Testis (tissue), 3 donors: ENCODE data around the gene ITPKC. TPM values are rescaled to one million over a fixed set of nuclear protein-coding genes. Genes with fewer than 3 reads are reported as not detected.
A peak's percentile ranks its signal among the peaks of the same experiment; 100 is the strongest.

Experiments
- DNase-seq: peaks from one replicate; pipeline ENCODE4 v3.0.0-alpha.2; 2019
- H3K27ac ChIP-seq, 2 donors: fragments of 200-600 bp; sonication (generic); one replicate each; pipeline ENCODE4 v1.5.1; 2019
- H3K27me3 ChIP-seq: fragments of 200-600 bp; sonication (generic); one replicate; pipeline ENCODE4 v1.5.1; 2019
- H3K36me3 ChIP-seq: fragments of 200-600 bp; sonication (generic); one replicate; pipeline ENCODE4 v1.5.1; 2017; ENCODE audit warnings: low read depth; ENCODE audit errors: missing control alignments
- H3K4me1 ChIP-seq: fragments of 200-600 bp; sonication (generic); one replicate; pipeline ENCODE4 v1.5.1; 2019
- H3K4me3 ChIP-seq, 2 donors: fragments of 200-600 bp; sonication (generic); one replicate each; pipeline ENCODE4 v1.5.1; 2017 to 2019
- H3K9me3 ChIP-seq: fragments of 200-600 bp; sonication (generic); one replicate; pipeline ENCODE4 v1.5.1; 2017
- CTCF ChIP-seq, 3 experiments: fragments of 450-650 bp in 2 of 3; fragments of 200-600 bp in 1 of 3; sonication (generic) in 1 of 3; IDR thresholded peaks; one replicate each; pipeline ENCODE4 v1.5.1; 2016 to 2019; ENCODE audit warnings: antibody characterized with exemption in 3 of 3, mild to moderate bottlenecking in 2 of 3, moderate library complexity in 1 of 3
- POLR2A ChIP-seq: fragments of 450-650 bp; IDR thresholded peaks from one replicate; pipeline ENCODE4 v1.6.1; 2017; ENCODE audit warnings: antibody characterized with exemption, mild to moderate bottlenecking, moderate library complexity
- WGBS, 2 donors: methylation state at CpG; one replicate each; pipeline ENCODE4 v1.1.5; 2018; 5-methylcytosine and 5-hydroxymethylcytosine counted together
- intact Hi-C: fragments of 100-400 bp; cut with DNase I; formaldehyde crosslinking; loops from one replicate; pipeline ENCODE4 v1.15.1; 2023; ENCODE audit warnings: low total_unique reads
- polyA plus RNA-seq: library from polyadenylated mRNA; stranded (reverse); fragments of 350-450 nt; fragmentation: Illumina TruSeq; extraction: RNeasy Lipid Tissue Mini Kit (QIAGEN cat#74804); gene quantifications from one replicate; pipeline ENCODE4 v1.2.3, GENCODE V29; 2014; ENCODE audit warnings: low read depth, low replicate concordance; ENCODE audit not compliant: insufficient read depth
- total RNA-seq, 2 donors: library from RNA; depleted of rRNA; stranded (reverse); fragments of >200 nt; gene quantifications; one replicate each; pipeline ENCODE4 v1.2.3, GENCODE V29; 2016

The ITPKC gene
- total and polyA plus RNA-seq, 3 donors from 2014 or later: 11.6 to 20.8 (median 19.2) TPM

- intact Hi-C loops: no loop called here
- H3K27me3 ChIP-seq: no peaks in the 10 kb centered on the region
- 64 to 79% methylated on average over 14 of the region's 14 CpGs for WGBS, 2 donors
- DNase-seq: no peak
- H3K4me3 ChIP-seq: no peak overlapping the region
- no peaks in the 10 kb centered on the region for H3K36me3 ChIP-seq
- H3K9me3 ChIP-seq: no peaks in the 10 kb centered on the region
- H3K4me1 ChIP-seq: peaks cover 19% of the 10 kb centered on the region
- H3K27ac ChIP-seq: peak overlapping the region in 1 of 2 donors; percentile 92
- TF ChIP-seq CTCF (IDR thresholded peaks at IDR 0.05) (no peak), POLR2A (no peak)
These were observed 24.7 kb upstream of the ITPKC start for GRCh38 chr19:40692212-40692551.

GRCh38 chr19:40693150-40693788 lies 23.6 kb upstream of the ITPKC start:
- TF ChIP-seq POLR2A: no peak
- TF ChIP-seq CTCF (IDR thresholded peaks at IDR 0.05): no peak
- Histone ChIP-seq H3K4me3 (no peak overlapping the region), H3K27ac (no peak overlapping the region), H3K36me3 (no peaks in the 10 kb centered on the region), H3K27me3 (no peaks in the 10 kb centered on the region), H3K4me1 (peaks cover 15% of the 10 kb centered on the region), H3K9me3 (no peaks in the 10 kb centered on the region)
- WGBS, 2 donors: 88 to 98% methylated on average over 9 to 11 of the region's 11 CpGs
- DNase-seq: no peak
- intact Hi-C loops: no loop called here

- H3K27me3 ChIP-seq: no peaks in the 10 kb centered on the region
- no peak overlapping the region for H3K27ac ChIP-seq
- H3K4me3 ChIP-seq: no peak overlapping the region
- 82 to 97% methylated on average over 4 of the region's 4 CpGs for WGBS, 2 donors
- intact Hi-C loops: no loop called here
- no peaks in the 10 kb centered on the region for H3K36me3 ChIP-seq
- TF ChIP-seq POLR2A (no peak), CTCF (IDR thresholded peaks at IDR 0.05) (no peak)
- no peak for DNase-seq
- peaks cover 15% of the 10 kb centered on the region for H3K4me1 ChIP-seq
- H3K9me3 ChIP-seq: no peaks in the 10 kb centered on the region
These were observed 23.0 kb upstream of the ITPKC start for GRCh38 chr19:40693896-40694295.

GRCh38 chr19:40695881-40696280 lies 21.0 kb upstream of the ITPKC start:
- intact Hi-C loops: no loop called here
- TF ChIP-seq POLR2A (no peak), CTCF (IDR thresholded peaks at IDR 0.05) (no peak)
- no peaks in the 10 kb centered on the region for H3K9me3 ChIP-seq
- H3K27me3 ChIP-seq: no peaks in the 10 kb centered on the region
- H3K4me1 ChIP-seq: peaks cover 14% of the 10 kb centered on the region
- no peak overlapping the region for H3K4me3 ChIP-seq
- H3K36me3 ChIP-seq: no peaks in the 10 kb centered on the region
- H3K27ac ChIP-seq: no peak overlapping the region
- 87 to 89% methylated on average over 5 of the region's 5 CpGs for WGBS, 2 donors
- DNase-seq: no peak

GRCh38 chr19:40697007-40697406 lies 19.9 kb upstream of the ITPKC start:
- intact Hi-C loops: no loop called here
- H3K4me3 ChIP-seq: no peak overlapping the region
- H3K27ac ChIP-seq: no peak overlapping the region
- H3K27me3 ChIP-seq: no peaks in the 10 kb centered on the region
- DNase-seq: no peak
- peaks cover 2% of the 10 kb centered on the region for H3K4me1 ChIP-seq
- no peaks in the 10 kb centered on the region for H3K36me3 ChIP-seq
- WGBS, 2 donors: 90 to 97% methylated on average over 6 of the region's 6 CpGs
- no peak for TF ChIP-seq CTCF (IDR thresholded peaks at IDR 0.05)
- no peak for TF ChIP-seq POLR2A
- H3K9me3 ChIP-seq: no peaks in the 10 kb centered on the region
